Neural cell (in vitro differentiated cells): ENCODE measurements around the gene SLC66A1.

Experiments used
- CTCF ChIP-seq: fragments of 450-650 bp; IDR thresholded peaks from 2 replicates; pipeline ENCODE4 v1.5.1; 2014; ENCODE audit warnings: antibody characterized with exemption, mild to moderate bottlenecking, moderate library complexity; ENCODE audit not compliant: poor library complexity, severe bottlenecking
- EP300 ChIP-seq: fragments of 450-650 bp; conservative IDR thresholded peaks from 2 replicates; pipeline ENCODE4 v1.6.1; 2014; ENCODE audit warnings: antibody characterized with exemption, mild to moderate bottlenecking, moderate library complexity; ENCODE audit not compliant: poor library complexity, severe bottlenecking
- EZH2 ChIP-seq: fragments of 200-600, 300-800 bp; shearing (Covaris generic), sonication (generic); IDR thresholded peaks from 2 replicates; pipeline ENCODE4 v1.6.1; 2014; ENCODE audit warnings: antibody characterized with exemption, low read length, borderline replicate concordance, mild to moderate bottlenecking; ENCODE audit not compliant: insufficient read depth, poor library complexity, severe bottlenecking
- POLR2AphosphoS5 ChIP-seq: IDR thresholded peaks from 2 replicates; pipeline ENCODE4 v1.6.1; 2012
- TAF1 ChIP-seq: IDR thresholded peaks from 2 replicates; pipeline ENCODE4 v1.6.1; 2012; ENCODE audit warnings: low read depth

GRCh38 chr1:19359357-19359756 lies 47.2 kb downstream of the SLC66A1 start:
- TF ChIP-seq CTCF = no peak
- no peak for TF ChIP-seq EZH2
- no peak for TF ChIP-seq POLR2AphosphoS5
- TF ChIP-seq EP300 = no peak
- no peak for TF ChIP-seq TAF1
